ENCODE results near the gene TNNT2. TPM values are rescaled to one million over a fixed set of nuclear protein-coding genes. Genes with fewer than 3 reads are reported as not detected.

The TNNT2 gene
- total and polyA plus RNA-seq, 2 of the 8 experiments (the other 6 are each of a cell fraction or from before 2014, with no cell fraction given) = 3.1 to 21.0 TPM

DNA sequence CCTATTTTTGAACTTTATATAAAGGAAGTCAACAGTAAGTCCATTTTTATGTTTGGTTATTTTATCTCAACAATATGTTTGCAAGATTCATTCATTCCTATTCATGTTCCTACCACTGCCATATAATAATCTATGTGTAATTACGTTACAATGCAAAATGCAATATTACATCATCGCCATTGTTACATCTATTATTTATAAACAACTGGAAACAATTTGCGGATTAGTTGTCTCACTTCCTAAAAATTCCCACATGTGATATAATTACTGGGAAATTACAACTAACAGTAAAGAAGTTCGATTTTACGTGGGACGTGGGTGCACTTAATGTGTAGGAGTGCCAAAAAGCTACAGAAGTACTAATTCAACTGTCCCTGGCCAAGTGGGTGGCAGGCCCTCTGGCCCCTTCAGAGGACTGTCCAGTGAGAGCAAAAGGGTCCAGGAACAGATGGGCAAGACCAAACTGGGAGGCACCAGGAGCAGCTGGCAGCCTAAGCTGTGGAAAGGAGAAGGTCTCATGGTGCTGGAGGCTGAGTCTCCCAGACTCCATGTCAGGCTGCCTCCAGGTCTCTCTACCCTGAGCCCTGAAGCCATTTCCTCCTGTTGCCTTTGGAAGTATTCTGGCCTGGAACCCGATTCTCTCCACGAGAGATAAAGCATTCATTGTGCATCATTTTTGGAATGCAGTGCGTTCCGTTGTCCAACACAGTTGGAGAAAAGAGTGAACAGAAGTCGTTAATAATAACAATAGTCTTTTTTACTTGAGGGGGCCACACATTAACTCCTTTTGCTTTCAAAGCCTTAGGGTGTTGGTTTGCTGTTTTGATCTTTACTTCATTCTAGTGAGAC lies 42.9 kb downstream of the TNNT2 start:
- ChIA-PET CTCF (ENCODE audit: partially characterized antibody) (interaction anchor here (0.6 to 2.8 kb wide), 8 partner anchors 10 to 130 kb away, joined by 3 to 18 read pairs (median 4); no protein-coding TSS in a partner anchor), POLR2A (ENCODE audit: partially characterized antibody) (no interaction called here)
- Histone ChIP-seq H2AFZ (ENCODE audit: low read length) (no peak overlapping the region), H3K56ac (replicated peaks; ENCODE audit: insufficient read length, low read depth, low read length) (no peak overlapping the region), H4K20me1 (replicated peaks in 1 of 2; ENCODE audit: control insufficient read depth in 1 of 2, insufficient read depth in 2 of 2, low read length in 2 of 2) (no peaks in the 10 kb centered on the region), H2AK5ac (ENCODE audit: low read depth, low read length) (no peak overlapping the region), H3K9ac (replicated peaks in 1 of 4; ENCODE audit: extremely low read depth in 1 of 4, low read depth in 3 of 4, low read length in 3 of 4) (no peak overlapping the region), H3K79me2 (ENCODE audit: control insufficient read depth in 1 of 2, insufficient read depth in 2 of 2, low read length in 2 of 2) (no peaks in the 10 kb centered on the region), H3K79me1 (ENCODE audit: low read depth, low read length) (no peaks in the 10 kb centered on the region; the same call in 1 of the 2 replicates), H3K23ac (ENCODE audit: insufficient read length) (no peak overlapping the region), H2BK20ac (ENCODE audit: low read length) (no peak overlapping the region), H3K18ac (ENCODE audit: extremely low read depth, low read length) (no peak overlapping the region), H2BK120ac (replicated peaks; ENCODE audit: low read depth, low read length) (no peak overlapping the region), H2BK15ac (ENCODE audit: low read length) (no peak overlapping the region), H3K4me1 (replicated peaks in 1 of 4; ENCODE audit: control insufficient read depth in 3 of 4, insufficient read depth in 4 of 4, low read length in 3 of 4) (no peaks in the 10 kb centered on the region), H3K4me3 (ENCODE audit: extremely low read depth in 1 of 4, insufficient read depth in 2 of 4, low read depth in 3 of 4, low read length in 4 of 4) (no peak overlapping the region), H3K36me3 (ENCODE audit: control insufficient read depth in 2 of 4, insufficient read depth in 4 of 4, low read length in 3 of 4) (no peaks in the 10 kb centered on the region), H2BK5ac (ENCODE audit: low read depth, low read length) (no peak overlapping the region), H3K9me3 (ENCODE audit: insufficient read depth in 2 of 2, low read depth in 1 of 2, low read length in 1 of 2) (no peaks in the 10 kb centered on the region), H3K4me2 (ENCODE audit: insufficient read depth in 1 of 2, low read depth in 2 of 2, low read length in 2 of 2) (no peak overlapping the region), H4K8ac (ENCODE audit: extremely low read depth, insufficient read depth, low read length) (no peak overlapping the region), H3K23me2 (ENCODE audit: low read depth, low read length) (no peaks in the 10 kb centered on the region; the same call in 1 of the 2 replicates), H4K91ac (replicated peaks; ENCODE audit: insufficient read length, low read length) (no peak overlapping the region), H3K4ac (replicated peaks; ENCODE audit: insufficient read length, low read depth, low read length) (no peak overlapping the region), H3K27me3 (replicated peaks in 1 of 4; ENCODE audit: control insufficient read depth in 3 of 4, extremely low read depth in 1 of 4, insufficient read depth in 3 of 4, low read length in 3 of 4) (no peaks in the 10 kb centered on the region; a peak in 1 of 7 replicates), H3K14ac (ENCODE audit: insufficient read length) (no peak overlapping the region), H4K5ac (ENCODE audit: insufficient read length, low read depth, low read length) (no peak overlapping the region), H3K27ac (ENCODE audit: low read depth, low read length) (no peak overlapping the region), H2BK12ac (ENCODE audit: low read depth, low read length) (no peak overlapping the region)
- FAIRE-seq (no peak), DNase-seq (ENCODE audit: low read depth in 1 of 2, low spot score in 2 of 2) (no peak)
- 88% methylated on average over 11 of the region's 11 CpGs; no CpG with 5 or more reads in 1 of the 2 experiments for WGBS, 2 experiments (ENCODE audit: extremely low coverage in 1 of 2, insufficient coverage in 1 of 2, insufficient read length in 1 of 2, insufficient replicate concordance in 2 of 2, low coverage in 1 of 2, low lambda C conversion rate in 2 of 2, missing lambda C conversion rate in 1 of 2)
- TF ChIP-seq POLR2AphosphoS5 (IDR thresholded peaks at IDR 0.05; ENCODE audit: low read depth, low read length) (no peak), RAD21 (IDR thresholded peaks at IDR 0.05 in 1 of 2, conservative IDR thresholded peaks at IDR 0.05 in 1 of 2; ENCODE audit: low read depth in 2 of 2, low read length in 2 of 2) (no peak), SP4 (IDR thresholded peaks at IDR 0.05; ENCODE audit: low read length) (no peak), SP1 (IDR thresholded peaks at IDR 0.05; ENCODE audit: low read depth, low read length) (no peak), GTF2F1 (IDR thresholded peaks at IDR 0.05; ENCODE audit: borderline replicate concordance, low read depth, low read length) (no peak), MAFK (IDR thresholded peaks at IDR 0.05; ENCODE audit: low read depth, low read length) (no peak), CBX8 (IDR thresholded peaks at IDR 0.05; ENCODE audit: borderline replicate concordance, low read depth, low read length) (no peak), JUN (IDR thresholded peaks at IDR 0.05; ENCODE audit: low read depth, low read length) (no peak), TEAD4 (IDR thresholded peaks at IDR 0.05; ENCODE audit: low read depth, low read length) (no peak), SIRT6 (IDR thresholded peaks at IDR 0.05; ENCODE audit: low read length) (no peak), CBX5 (IDR thresholded peaks at IDR 0.05; ENCODE audit: low read depth, low read length) (no peak), NRF1 (IDR thresholded peaks at IDR 0.05; ENCODE audit: low read depth, low read length) (no peak)

Measured in H1 (cell line).